Measurements from ENCODE around the gene ALX3. TPM values are rescaled to one million over a fixed set of nuclear protein-coding genes. Genes with fewer than 3 reads are reported as not detected.

ALX3 gene
- total RNA-seq, 1 donor from 2014 or later, result not detected

GRCh38 chr1:110067479-110067892 lies 3.0 kb downstream of the ALX3 start:
- H3K36me3 ChIP-seq (ENCODE audit: insufficient read depth, low read length), result no peaks in the 10 kb centered on the region
- DNase-seq (ENCODE audit: low read depth), result no peak
- H3K4me1 ChIP-seq (ENCODE audit: insufficient read depth, low read length), result no peaks in the 10 kb centered on the region
- H3K4me1 Mint-ChIP-seq (ENCODE audit: low read depth, unreplicated experiment), result peaks cover 7% of the 10 kb centered on the region
- no peak overlapping the region for H3K27ac Mint-ChIP-seq (ENCODE audit: unreplicated experiment)
- H3K4me3 Mint-ChIP-seq (ENCODE audit: unreplicated experiment), result no peak overlapping the region
- H3K27me3 Mint-ChIP-seq (ENCODE audit: low read depth, unreplicated experiment), result peaks cover 74% of the 10 kb centered on the region
- H3K4me2 ChIP-seq (ENCODE audit: low read length), result no peak overlapping the region
- peaks cover 59% of the 10 kb centered on the region for H3K27me3 ChIP-seq (ENCODE audit: insufficient read depth, low read length)
- no peaks in the 10 kb centered on the region for H3K79me2 ChIP-seq (ENCODE audit: insufficient read depth, low read length)
- H3K27ac ChIP-seq (ENCODE audit: low read depth, low read length), result no peak overlapping the region
- H2AFZ ChIP-seq (ENCODE audit: low read depth, low read length), result no peak overlapping the region
- no peak for FAIRE-seq
- TF ChIP-seq EZH2 (IDR thresholded peaks at IDR 0.05; ENCODE audit: insufficient read depth, low read length) (peak; percentile 19), CTCF (IDR thresholded peaks at IDR 0.05; ENCODE audit: insufficient read depth, low read depth, low read length) (no peak)
- peaks cover 8% of the 10 kb centered on the region for H3K9me3 ChIP-seq (ENCODE audit: insufficient read depth, low read depth, low read length)
- no peak overlapping the region for H3K4me3 ChIP-seq (ENCODE audit: insufficient read depth, low read depth, low read length)
- H4K20me1 ChIP-seq (ENCODE audit: insufficient read depth, low read length), result peaks cover 24% of the 10 kb centered on the region
- H3K36me3 Mint-ChIP-seq (ENCODE audit: low read depth, unreplicated experiment), result peaks cover 5% of the 10 kb centered on the region
- H3K9me3 Mint-ChIP-seq (ENCODE audit: unreplicated experiment), result peaks cover 10% of the 10 kb centered on the region
- no peak overlapping the region for H3K9ac ChIP-seq (ENCODE audit: low read length)

GRCh38 chr1:110065841-110066240 lies 4.6 kb downstream of the ALX3 start:
- Histone ChIP-seq H3K27ac (ENCODE audit: low read depth, low read length) (no peak overlapping the region), H3K4me2 (ENCODE audit: low read length) (no peak overlapping the region), H4K20me1 (ENCODE audit: insufficient read depth, low read length) (peaks cover 26% of the 10 kb centered on the region), H2AFZ (ENCODE audit: low read depth, low read length) (no peak overlapping the region), H3K4me1 (ENCODE audit: insufficient read depth, low read length) (no peaks in the 10 kb centered on the region), H3K9me3 (ENCODE audit: insufficient read depth, low read depth, low read length) (peaks cover 5% of the 10 kb centered on the region), H3K36me3 (ENCODE audit: insufficient read depth, low read length) (no peaks in the 10 kb centered on the region), H3K27me3 (ENCODE audit: insufficient read depth, low read length) (peaks cover 42% of the 10 kb centered on the region), H3K79me2 (ENCODE audit: insufficient read depth, low read length) (no peaks in the 10 kb centered on the region), H3K4me3 (ENCODE audit: insufficient read depth, low read depth, low read length) (no peak overlapping the region), H3K9ac (ENCODE audit: low read length) (no peak overlapping the region)
- Mint-ChIP-seq H3K27me3 (ENCODE audit: low read depth, unreplicated experiment) (peaks cover 58% of the 10 kb centered on the region), H3K9me3 (ENCODE audit: unreplicated experiment) (peaks cover 8% of the 10 kb centered on the region), H3K4me3 (ENCODE audit: unreplicated experiment) (no peak overlapping the region), H3K4me1 (ENCODE audit: low read depth, unreplicated experiment) (peaks cover 15% of the 10 kb centered on the region), H3K36me3 (ENCODE audit: low read depth, unreplicated experiment) (peaks cover 15% of the 10 kb centered on the region), H3K27ac (ENCODE audit: unreplicated experiment) (no peak overlapping the region)
- DNase-seq (ENCODE audit: low read depth) (no peak), FAIRE-seq (no peak)
- TF ChIP-seq CTCF (IDR thresholded peaks at IDR 0.05; ENCODE audit: insufficient read depth, low read depth, low read length) (no peak), EZH2 (IDR thresholded peaks at IDR 0.05; ENCODE audit: insufficient read depth, low read length) (no peak)

- FAIRE-seq, result no peak
- no peaks in the 10 kb centered on the region for H3K79me2 ChIP-seq (ENCODE audit: insufficient read depth, low read length)
- no peak for TF ChIP-seq EZH2 (IDR thresholded peaks at IDR 0.05; ENCODE audit: insufficient read depth, low read length)
- TF ChIP-seq CTCF (IDR thresholded peaks at IDR 0.05; ENCODE audit: insufficient read depth, low read depth, low read length), result no peak
- H3K4me1 ChIP-seq (ENCODE audit: insufficient read depth, low read length), result no peaks in the 10 kb centered on the region
- H3K9ac ChIP-seq (ENCODE audit: low read length), result no peak overlapping the region
- peaks cover 15% of the 10 kb centered on the region for H3K4me1 Mint-ChIP-seq (ENCODE audit: low read depth, unreplicated experiment)
- no peak for DNase-seq (ENCODE audit: low read depth)
- no peak overlapping the region for H3K4me3 ChIP-seq (ENCODE audit: insufficient read depth, low read depth, low read length)
- peaks cover 36% of the 10 kb centered on the region for H3K27me3 ChIP-seq (ENCODE audit: insufficient read depth, low read length)
- H3K4me2 ChIP-seq (ENCODE audit: low read length), result no peak overlapping the region
- H3K27me3 Mint-ChIP-seq (ENCODE audit: low read depth, unreplicated experiment), result peaks cover 54% of the 10 kb centered on the region
- no peak overlapping the region for H3K4me3 Mint-ChIP-seq (ENCODE audit: unreplicated experiment)
- H2AFZ ChIP-seq (ENCODE audit: low read depth, low read length), result no peak overlapping the region
- peaks cover 17% of the 10 kb centered on the region for H3K36me3 Mint-ChIP-seq (ENCODE audit: low read depth, unreplicated experiment)
- H4K20me1 ChIP-seq (ENCODE audit: insufficient read depth, low read length), result peaks cover 34% of the 10 kb centered on the region
- no peak overlapping the region for H3K27ac ChIP-seq (ENCODE audit: low read depth, low read length)
- peaks cover 8% of the 10 kb centered on the region for H3K9me3 Mint-ChIP-seq (ENCODE audit: unreplicated experiment)
- no peaks in the 10 kb centered on the region for H3K36me3 ChIP-seq (ENCODE audit: insufficient read depth, low read length)
- no peak overlapping the region for H3K27ac Mint-ChIP-seq (ENCODE audit: unreplicated experiment)
- peaks cover 5% of the 10 kb centered on the region for H3K9me3 ChIP-seq (ENCODE audit: insufficient read depth, low read depth, low read length)
Observed at GRCh38 chr1:110064576-110065337, 5.7 kb downstream of the ALX3 start.

Measured in astrocyte (in vitro differentiated cells and primary cell).